ENCODE results near the gene OSGEP.

DNA sequence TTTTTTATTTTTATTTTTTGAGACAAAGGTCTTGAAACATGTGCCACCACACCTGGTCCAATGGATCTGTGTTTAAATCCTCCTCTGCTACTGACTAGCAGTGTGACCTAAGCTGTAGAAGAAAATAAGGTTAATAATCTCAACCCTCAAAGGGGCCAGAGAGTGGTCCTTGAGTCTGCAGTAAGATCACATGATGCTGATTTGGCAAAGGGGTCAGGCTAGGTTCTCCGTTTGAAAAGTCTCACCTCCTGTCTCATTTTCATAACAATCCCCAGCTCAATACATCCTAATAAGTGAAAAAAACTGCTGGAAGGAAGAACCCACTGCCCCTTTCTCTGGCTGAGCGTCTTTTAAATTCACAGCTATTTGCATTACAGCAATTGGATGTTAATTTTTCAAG is 33.3 kb downstream of the OSGEP start:
- TF ChIP-seq, protein P1, sequence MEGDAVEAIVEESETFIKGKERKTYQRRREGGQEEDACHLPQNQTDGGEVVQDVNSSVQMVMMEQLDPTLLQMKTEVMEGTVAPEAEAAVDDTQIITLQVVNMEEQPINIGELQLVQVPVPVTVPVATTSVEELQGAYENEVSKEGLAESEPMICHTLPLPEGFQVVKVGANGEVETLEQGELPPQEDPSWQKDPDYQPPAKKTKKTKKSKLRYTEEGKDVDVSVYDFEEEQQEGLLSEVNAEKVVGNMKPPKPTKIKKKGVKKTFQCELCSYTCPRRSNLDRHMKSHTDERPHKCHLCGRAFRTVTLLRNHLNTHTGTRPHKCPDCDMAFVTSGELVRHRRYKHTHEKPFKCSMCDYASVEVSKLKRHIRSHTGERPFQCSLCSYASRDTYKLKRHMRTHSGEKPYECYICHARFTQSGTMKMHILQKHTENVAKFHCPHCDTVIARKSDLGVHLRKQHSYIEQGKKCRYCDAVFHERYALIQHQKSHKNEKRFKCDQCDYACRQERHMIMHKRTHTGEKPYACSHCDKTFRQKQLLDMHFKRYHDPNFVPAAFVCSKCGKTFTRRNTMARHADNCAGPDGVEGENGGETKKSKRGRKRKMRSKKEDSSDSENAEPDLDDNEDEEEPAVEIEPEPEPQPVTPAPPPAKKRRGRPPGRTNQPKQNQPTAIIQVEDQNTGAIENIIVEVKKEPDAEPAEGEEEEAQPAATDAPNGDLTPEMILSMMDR (IDR thresholded peaks at IDR 0.05 in 2 of 3, conservative IDR thresholded peaks at IDR 0.05 in 1 of 3; ENCODE audit: borderline replicate concordance in 1 of 3, insufficient read depth in 1 of 3, low read depth in 2 of 3, low read length in 2 of 3), result no peak
- TF ChIP-seq POLR2A (IDR thresholded peaks at IDR 0.05; ENCODE audit: borderline replicate concordance, extremely low read depth, insufficient read depth, insufficient read length) (no peak), EZH2phosphoT487 (IDR thresholded peaks at IDR 0.05; ENCODE audit: borderline replicate concordance) (no peak), EGR1 (IDR thresholded peaks at IDR 0.05; ENCODE audit: low read depth) (no peak), CBX3 (IDR thresholded peaks at IDR 0.05; ENCODE audit: low read depth) (no peak), JUND (IDR thresholded peaks at IDR 0.05) (no peak), ZNF274 (IDR thresholded peaks at IDR 0.05; ENCODE audit: low read depth, low read length) (no peak), POLR2AphosphoS5 (IDR thresholded peaks at IDR 0.05; ENCODE audit: low read depth, low read length) (no peak), RAD21 (IDR thresholded peaks at IDR 0.05; ENCODE audit: low read depth) (no peak), TCF7L2 (IDR thresholded peaks at IDR 0.05; ENCODE audit: borderline replicate concordance, extremely low read depth, insufficient read depth, insufficient read length) (no peak), YY1 (IDR thresholded peaks at IDR 0.05; ENCODE audit: extremely low read depth, insufficient replicate concordance, low read depth, low read length) (no peak), SP1 (IDR thresholded peaks at IDR 0.05; ENCODE audit: low read depth) (no peak)
- TF ChIP-seq, protein P2, sequence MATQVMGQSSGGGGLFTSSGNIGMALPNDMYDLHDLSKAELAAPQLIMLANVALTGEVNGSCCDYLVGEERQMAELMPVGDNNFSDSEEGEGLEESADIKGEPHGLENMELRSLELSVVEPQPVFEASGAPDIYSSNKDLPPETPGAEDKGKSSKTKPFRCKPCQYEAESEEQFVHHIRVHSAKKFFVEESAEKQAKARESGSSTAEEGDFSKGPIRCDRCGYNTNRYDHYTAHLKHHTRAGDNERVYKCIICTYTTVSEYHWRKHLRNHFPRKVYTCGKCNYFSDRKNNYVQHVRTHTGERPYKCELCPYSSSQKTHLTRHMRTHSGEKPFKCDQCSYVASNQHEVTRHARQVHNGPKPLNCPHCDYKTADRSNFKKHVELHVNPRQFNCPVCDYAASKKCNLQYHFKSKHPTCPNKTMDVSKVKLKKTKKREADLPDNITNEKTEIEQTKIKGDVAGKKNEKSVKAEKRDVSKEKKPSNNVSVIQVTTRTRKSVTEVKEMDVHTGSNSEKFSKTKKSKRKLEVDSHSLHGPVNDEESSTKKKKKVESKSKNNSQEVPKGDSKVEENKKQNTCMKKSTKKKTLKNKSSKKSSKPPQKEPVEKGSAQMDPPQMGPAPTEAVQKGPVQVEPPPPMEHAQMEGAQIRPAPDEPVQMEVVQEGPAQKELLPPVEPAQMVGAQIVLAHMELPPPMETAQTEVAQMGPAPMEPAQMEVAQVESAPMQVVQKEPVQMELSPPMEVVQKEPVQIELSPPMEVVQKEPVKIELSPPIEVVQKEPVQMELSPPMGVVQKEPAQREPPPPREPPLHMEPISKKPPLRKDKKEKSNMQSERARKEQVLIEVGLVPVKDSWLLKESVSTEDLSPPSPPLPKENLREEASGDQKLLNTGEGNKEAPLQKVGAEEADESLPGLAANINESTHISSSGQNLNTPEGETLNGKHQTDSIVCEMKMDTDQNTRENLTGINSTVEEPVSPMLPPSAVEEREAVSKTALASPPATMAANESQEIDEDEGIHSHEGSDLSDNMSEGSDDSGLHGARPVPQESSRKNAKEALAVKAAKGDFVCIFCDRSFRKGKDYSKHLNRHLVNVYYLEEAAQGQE (IDR thresholded peaks at IDR 0.05; ENCODE audit: low read depth), result no peak
- TF ChIP-seq, protein P3, sequence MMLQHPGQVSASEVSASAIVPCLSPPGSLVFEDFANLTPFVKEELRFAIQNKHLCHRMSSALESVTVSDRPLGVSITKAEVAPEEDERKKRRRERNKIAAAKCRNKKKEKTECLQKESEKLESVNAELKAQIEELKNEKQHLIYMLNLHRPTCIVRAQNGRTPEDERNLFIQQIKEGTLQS (IDR thresholded peaks at IDR 0.05), result no peak

All from HCT116 (cell line).